Smooth muscle cell (in vitro differentiated cells): ENCODE data around the gene ROGDI. TPM values are rescaled to one million over a fixed set of nuclear protein-coding genes. Genes with fewer than 3 reads are reported as not detected.

ENCODE experiments used
- DNase-seq: peaks from one replicate; lab custom pipeline; 2025; ENCODE audit not compliant: unreplicated experiment; lab: John Stamatoyannopoulos, UW
- H2AFZ ChIP-seq: fragments of 200-600 bp; sonication (generic); 2 replicates; pipeline ENCODE4 v1.6.0; 2016; ENCODE audit warnings: antibody characterized with exemption, low read depth, mild to moderate bottlenecking
- H3F3A ChIP-seq: fragments of 200-600 bp; sonication (generic); 2 replicates; pipeline ENCODE4 v1.6.0; 2017; ENCODE audit warnings: antibody characterized with exemption, low read depth
- H3K27ac ChIP-seq: fragments of 200-600 bp; sonication (generic); 2 replicates; pipeline ENCODE4 v1.5.1; 2016; ENCODE audit warnings: low read depth, mild to moderate bottlenecking
- H3K27me3 ChIP-seq: fragments of 200-600 bp; sonication (generic); 2 replicates; pipeline ENCODE4 v1.6.1; 2016; ENCODE audit warnings: low read depth, mild to moderate bottlenecking
- H3K36me3 ChIP-seq: fragments of 200-600 bp; sonication (generic); 2 replicates; pipeline ENCODE4 v1.5.1; 2016; ENCODE audit warnings: low read depth
- H3K4me1 ChIP-seq: fragments of 200-600 bp; sonication (generic); 2 replicates; pipeline ENCODE4 v1.5.1; 2016; ENCODE audit warnings: low read depth
- H3K4me2 ChIP-seq: fragments of 200-600 bp; sonication (generic); 2 replicates; pipeline ENCODE4 v1.6.0; 2016; ENCODE audit warnings: mild to moderate bottlenecking
- H3K4me3 ChIP-seq: fragments of 200-600 bp; sonication (generic); 2 replicates; pipeline ENCODE4 v1.5.1; 2016; ENCODE audit warnings: mild to moderate bottlenecking
- H3K79me2 ChIP-seq: fragments of 200-600 bp; sonication (generic); 2 replicates; pipeline ENCODE4 v1.6.0; 2016; ENCODE audit warnings: low read depth, mild to moderate bottlenecking
- H3K9ac ChIP-seq: fragments of 200-600 bp; sonication (generic); 2 replicates; pipeline ENCODE4 v1.6.0; 2016; ENCODE audit warnings: low read depth
- H3K9me3 ChIP-seq: fragments of 200-600 bp; sonication (generic); replicated peaks from 2 replicates; pipeline ENCODE4 v1.5.1; 2016; ENCODE audit warnings: low read depth
- H4K20me1 ChIP-seq: fragments of 200-600 bp; sonication (generic); 2 replicates; pipeline ENCODE4 v1.6.0; 2016; ENCODE audit warnings: low read depth
- CTCF ChIP-seq: fragments of 200-600 bp; sonication (generic); IDR thresholded peaks from 2 replicates; pipeline ENCODE4 v1.5.1; 2017; ENCODE audit warnings: borderline replicate concordance, mild to moderate bottlenecking, antibody characterized with exemption; ENCODE audit not compliant: insufficient read depth, poor library complexity, severe bottlenecking
- WGBS: methylation state at CpG from one replicate; pipeline ENCODE4 v1.1.7; 2016; ENCODE audit warnings: low lambda C conversion rate; 5-methylcytosine and 5-hydroxymethylcytosine counted together
- polyA plus RNA-seq: library from polyadenylated mRNA; unstranded; fragments of >200 nt; fragmentation: Nextera tagmentation; extraction: Ambion mirVana; gene quantifications from 2 replicates; pipeline ENCODE4 v1.2.1, GENCODE V29; 2016
- total RNA-seq: library from RNA; depleted of rRNA; stranded (reverse); fragments of >200 nt; gene quantifications from 2 replicates; pipeline ENCODE4 v1.2.3, GENCODE V29; 2014

The ROGDI gene
- total and polyA plus RNA-seq, 2 experiments from 2014 or later: 21.6 to 45.6 TPM

- DNase-seq: peak; percentile 81
- H3K9me3 ChIP-seq: no peaks in the 10 kb centered on the region
- H3K9ac ChIP-seq: peak overlapping the region; percentile 12
- H3K79me2 ChIP-seq: peaks cover 23% of the 10 kb centered on the region
- peak overlapping the region; percentile 54 for H3K27ac ChIP-seq
- WGBS: 5% methylated on average over 45 of the region's 48 CpGs
- peak overlapping the region; percentile 84 for H2AFZ ChIP-seq
- peaks cover 14% of the 10 kb centered on the region for H3K4me1 ChIP-seq
- peak overlapping the region; percentile 57 for H3K4me3 ChIP-seq
- no peak for TF ChIP-seq CTCF
- H3K36me3 ChIP-seq: no peaks in the 10 kb centered on the region
- peaks cover 9% of the 10 kb centered on the region for H3F3A ChIP-seq
- H3K27me3 ChIP-seq: no peaks in the 10 kb centered on the region
- peak overlapping the region; percentile 98 for H3K4me2 ChIP-seq
- H4K20me1 ChIP-seq: no peaks in the 10 kb centered on the region
These were observed 33.7 kb downstream of the ROGDI start for GRCh38 chr16:4768549-4769305.

GRCh38 chr16:4767872-4768548 is 34.4 kb downstream of the ROGDI start:
- WGBS: 71% methylated on average over 17 of the region's 17 CpGs
- TF ChIP-seq CTCF: no peak
- Histone ChIP-seq H4K20me1 (no peaks in the 10 kb centered on the region), H3F3A (peaks cover 9% of the 10 kb centered on the region), H3K9me3 (no peaks in the 10 kb centered on the region), H3K79me2 (peaks cover 23% of the 10 kb centered on the region), H3K36me3 (no peaks in the 10 kb centered on the region), H3K4me2 (peak overlapping the region; percentile 98), H3K4me1 (peaks cover 14% of the 10 kb centered on the region), H3K27me3 (no peaks in the 10 kb centered on the region), H3K27ac (peak overlapping the region; percentile 54), H3K4me3 (peak overlapping the region; percentile 57), H2AFZ (peak overlapping the region; percentile 67), H3K9ac (peak overlapping the region; percentile 12)
- DNase-seq: no peak

DNA sequence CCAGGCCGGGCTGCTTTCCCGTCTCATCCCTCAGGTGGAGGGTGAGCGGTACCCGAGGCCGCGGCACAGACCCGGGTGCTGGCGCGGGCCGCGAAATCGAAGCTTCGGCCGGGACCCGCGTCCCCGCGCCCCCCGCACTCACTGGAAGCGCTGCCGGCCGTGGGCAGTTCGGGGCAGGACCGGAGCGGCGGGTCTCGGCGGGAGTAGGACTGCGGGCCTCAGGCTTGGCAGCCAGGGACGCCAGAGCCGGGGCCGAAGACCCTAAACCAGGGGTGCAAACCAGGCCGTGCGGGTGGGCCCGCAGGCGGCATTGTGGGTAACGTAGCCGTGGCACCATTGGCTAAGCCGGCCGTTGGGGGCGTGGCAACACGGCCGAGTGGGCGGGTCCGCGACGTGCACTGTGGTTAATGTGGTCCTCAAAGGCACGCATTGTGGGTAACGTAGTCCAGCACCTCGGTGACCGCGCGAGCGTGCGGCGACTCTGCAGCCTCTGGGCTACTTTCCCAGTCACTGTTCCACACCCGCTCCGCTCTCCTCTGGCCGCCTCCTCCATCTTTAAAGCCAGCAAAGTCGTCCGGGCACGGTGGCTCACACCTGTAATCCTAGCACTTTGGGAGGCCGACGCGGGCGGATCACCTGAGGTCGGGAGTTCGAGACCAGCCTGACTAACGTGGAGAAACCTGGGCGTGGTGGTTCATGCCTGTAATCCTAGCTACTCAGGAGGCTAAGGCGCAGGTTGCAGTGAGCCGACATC is 35.4 kb downstream of the ROGDI start, which contains the start of gene ZNF500:
ZNF500 (minus strand) TSS at position 288 of the 754 bp plus-strand sequence. CDS start 1,184 bp downstream, outside the sequence.
- no peaks in the 10 kb centered on the region for H3K36me3 ChIP-seq
- peak within 1 kb of the TSS; percentile 98 for H3K4me2 ChIP-seq
- 6% methylated on average over 72 of the region's 72 CpGs for WGBS
- no peaks in the 10 kb centered on the region for H3K27me3 ChIP-seq
- H3K4me3 ChIP-seq: peak within 1 kb of the TSS; percentile 99
- peaks cover 14% of the 10 kb centered on the region for H3K4me1 ChIP-seq
- H3K9me3 ChIP-seq: no peaks in the 10 kb centered on the region
- H3K79me2 ChIP-seq: peaks cover 23% of the 10 kb centered on the region
- no peak for TF ChIP-seq CTCF
- peak within 1 kb of the TSS; percentile 95 for H3K9ac ChIP-seq
- H4K20me1 ChIP-seq: no peaks in the 10 kb centered on the region
- peak within 1 kb of the TSS; percentile 99 for H2AFZ ChIP-seq
- DNase-seq: peak; percentile 88
- H3K27ac ChIP-seq: peak within 1 kb of the TSS; percentile 69
- peaks cover 9% of the 10 kb centered on the region for H3F3A ChIP-seq
